Heart left ventricle (tissue), 16 donors: Measurements from ENCODE around the gene PGC. TPM values are rescaled to one million over a fixed set of nuclear protein-coding genes. Genes with fewer than 3 reads are reported as not detected.

Source experiments
- ATAC-seq, 4 donors: fragments of 200-7000 bp; cut with Tn5 transposase; one replicate each; pipeline ENCODE4 v1.9.1; 2020 to 2022; ENCODE audit warnings: moderate library complexity in 4 of 4, mild to moderate bottlenecking in 3 of 4, moderate number of reproducible peaks in 1 of 4
- DNase-seq, 5 donors: peaks; one replicate each; pipeline ENCODE4 v3.0.0-alpha.2; 2020
- H3K27ac ChIP-seq, 12 donors: fragments of 200-600 bp; sonication (generic) in 4 of 12; one replicate each; pipeline versions ENCODE4 v1.5.0 to v1.8.0; 2016 to 2022; ENCODE audit warnings: mild to moderate bottlenecking in 2 of 12
- H3K27me3 ChIP-seq, 9 donors: fragments of 200-600 bp; sonication (generic) in 2 of 9; one replicate each; pipeline versions ENCODE4 v1.5.1 to v1.8.0; 2016 to 2022; ENCODE audit warnings: mild to moderate bottlenecking in 3 of 9
- H3K36me3 ChIP-seq, 9 donors: fragments of 200-600 bp; sonication (generic) in 2 of 9; one replicate each; pipeline versions ENCODE4 v1.5.0 to v1.8.0; 2018 to 2022; ENCODE audit warnings: mild to moderate bottlenecking in 2 of 9
- H3K4me1 ChIP-seq, 12 donors: fragments of 200-600 bp; sonication (generic) in 4 of 12; one replicate each; pipeline versions ENCODE4 v1.5.0 to v1.8.0; 2016 to 2022; ENCODE audit warnings: mild to moderate bottlenecking in 3 of 12
- H3K4me3 ChIP-seq, 12 donors: fragments of 200-600 bp; sonication (generic) in 4 of 12; one replicate each; pipeline versions ENCODE4 v1.5.0 to v1.8.0; 2017 to 2022; ENCODE audit warnings: mild to moderate bottlenecking in 9 of 12, moderate library complexity in 4 of 12
- H3K9me3 ChIP-seq, 12 donors: fragments of 200-600 bp; sonication (generic) in 4 of 12; one replicate each; pipeline versions ENCODE4 v1.5.0 to v1.8.0; 2016 to 2022; ENCODE audit warnings: mild to moderate bottlenecking in 1 of 12
- CTCF ChIP-seq, 12 donors: fragments of 200-600 bp; sonication (generic) in 4 of 12; IDR thresholded peaks; one replicate each; pipeline versions ENCODE4 v1.5.0 to v1.8.0; 2018 to 2022; ENCODE audit warnings: antibody characterized with exemption in 12 of 12, mild to moderate bottlenecking in 5 of 12
- POLR2A ChIP-seq, 2 donors: fragments of 450-650 bp; IDR thresholded peaks; one replicate each; pipeline ENCODE4 v1.6.1; 2017; ENCODE audit warnings: antibody characterized with exemption in 2 of 2, mild to moderate bottlenecking in 2 of 2, moderate library complexity in 2 of 2
- WGBS, 4 donors: extraction: QIAGEN DNeasy Blood & Tissue Kit in 2 of 4; methylation state at CpG; one replicate each; pipeline versions ENCODE4 v1.1.5 to v1.1.7; 2013 to 2018; 5-methylcytosine and 5-hydroxymethylcytosine counted together
- intact Hi-C, 10 donors: fragments of 100-400 bp; cut with DNase I; formaldehyde crosslinking; loops; one replicate each; pipeline versions ENCODE4 v1.11.1 to v1.14.2; 2022
- polyA plus RNA-seq, 2 donors: library from polyadenylated mRNA; stranded (reverse); fragments of 200-250 nt; gene quantifications; one replicate each; pipeline ENCODE4 v1.2.3, GENCODE V29; 2013
- total RNA-seq, 9 donors: library from RNA; depleted of rRNA in 2 of 9; stranded (reverse); fragments of >200 nt in 2 of 9; fragmentation: NEBNext Ultra II Directional in 3 of 9; extraction: Animal tissue kit (Norgen Biotek cat#: 25700) in 3 of 9; gene quantifications; one replicate each; pipeline versions ENCODE4 v1.1.0 to v1.2.4, GENCODE V29; 2016 to 2023
- donor health status: ischemic (EF 13 %, LVEDD 7.1; RV severe dilation, severe dysfunction).
- donor health status: healthy with polysubstance abuse.
- donor health status: DM: no; HTN: yes; CAD: no.
- donor health status: DM: no; HTN: no; CAD: no.
- donor health status: ischemic (EF 25% LVEDD 6.9; RV normal size, moderate dysfunction).
- donor health status: ischemic (EF 25% LVEDD 5.7; RV mildly dilated, moderate dysfunction).
- donor health status: healthy.
- donor health status: DM: yes; HTN: yes; CAD: no.
- donor health status: ischemic (EF 35%, LVEDD 5.7; RV mildly dilated, moderate dysfunction).
- donor health status: nonischemic (EF 11% LVEDD 7.7; RV severe dilation, severe dysfunction).
- donor health status: DM: yes; HTN: yes; CAD: no.
- donor health status: PGD.
- donor health status: ischemic (EF 29% LVEDD 5.4; RV normal size, mild dysfunction).
- donor health status: nonischemic (EF 23%, LVEDD 6.1; RV moderate dilation, normal function).

Gene PGC
- total and polyA plus RNA-seq, 11 donors = 1.1 TPM; not detected in 10

GRCh38 chr6:41728073-41728936 lies 18.9 kb downstream of the PGC start:
- 60 to 71% (median 66%) methylated on average over 14 to 19 of the region's 19 CpGs for WGBS, 4 donors
- H3K9me3 ChIP-seq = no peaks in the 10 kb centered on the region
- peak in 3 of 4 donors; percentile 26 to 77 (median 48) for ATAC-seq
- H3K4me3 ChIP-seq = no peak overlapping the region
- no peaks in the 10 kb centered on the region for H3K27me3 ChIP-seq
- H3K4me1 ChIP-seq = peaks cover 34 to 98% (median 84%) of the 10 kb centered on the region in 12 donors
- intact Hi-C loops = no loop called here
- H3K36me3 ChIP-seq = peaks cover 0 to 3% (median 0%) of the 10 kb centered on the region in 9 donors
- H3K27ac ChIP-seq = peak overlapping the region; percentile 17 to 75 (median 42)
- TF ChIP-seq CTCF (IDR thresholded peaks at IDR 0.05) = no peak
- no peak for TF ChIP-seq POLR2A (IDR thresholded peaks at IDR 0.05)
- peak in 2 of 5 donors; percentile 36 to 49 for DNase-seq

- Histone ChIP-seq H3K4me3 (no peak overlapping the region), H3K36me3 (peaks cover 0 to 3% (median 0%) of the 10 kb centered on the region in 9 donors), H3K4me1 (peaks cover 30 to 98% (median 83%) of the 10 kb centered on the region in 12 donors), H3K27ac (peak overlapping the region; percentile 13 to 74 (median 34)), H3K27me3 (no peaks in the 10 kb centered on the region), H3K9me3 (no peaks in the 10 kb centered on the region)
- intact Hi-C loops = no loop called here
- ATAC-seq (no peak), DNase-seq (peak in 1 of 5 donors; percentile 46)
- TF ChIP-seq CTCF (IDR thresholded peaks at IDR 0.05) (no peak), POLR2A (IDR thresholded peaks at IDR 0.05) (no peak)
- 63 to 88% (median 84%) methylated on average over 2 to 3 of the region's 3 CpGs for WGBS, 4 donors
These were observed 19.5 kb downstream of the PGC start for GRCh38 chr6:41727705-41728072.

- H3K36me3 ChIP-seq = peaks cover 0 to under 1% (median 0%) of the 10 kb centered on the region in 9 donors
- no peaks in the 10 kb centered on the region for H3K27me3 ChIP-seq
- H3K27ac ChIP-seq = peak overlapping the region in 1 of 12 donors; percentile 74
- WGBS, 4 donors = 48 to 59% (median 57%) methylated on average over 7 of the region's 7 CpGs
- H3K9me3 ChIP-seq = no peaks in the 10 kb centered on the region
- H3K4me1 ChIP-seq = peaks cover 30 to 100% (median 82%) of the 10 kb centered on the region in 12 donors
- H3K4me3 ChIP-seq = no peak overlapping the region
- ATAC-seq (no peak), DNase-seq (peak in 1 of 5 donors; percentile 40)
- no peak for TF ChIP-seq CTCF (IDR thresholded peaks at IDR 0.05)
- no peak for TF ChIP-seq POLR2A (IDR thresholded peaks at IDR 0.05)
- intact Hi-C loops = no loop called here
These were observed 20.3 kb downstream of the PGC start for GRCh38 chr6:41726876-41727275.
